Esophagus mucosa (tissue), 1 donor: ENCODE results near the gene TERB1. TPM values are rescaled to one million over a fixed set of nuclear protein-coding genes. Genes with fewer than 3 reads are reported as not detected.

Source experiments
- ATAC-seq: fragments of 200-7000 bp; cut with Tn5 transposase; one replicate; pipeline ENCODE4 v1.9.1; 2020
- total RNA-seq: library from RNA; stranded (reverse); gene quantifications from one replicate; pipeline ENCODE4 v1.2.4, GENCODE V29; 2023
- donor health status: DM: yes; HTN: yes; CAD: no.

TERB1 gene
- total RNA-seq, 1 donor from 2014 or later: 0.08 TPM

- no peak for ATAC-seq
Observed at GRCh38 chr16:66741950-66742808, 59.2 kb downstream of the TERB1 start.

- peak; percentile 90 for ATAC-seq
Observed at GRCh38 chr16:66741169-66741900, 60.0 kb downstream of the TERB1 start.

- peak; percentile 79 for ATAC-seq
Observed at GRCh38 chr16:66740533-66740932, 60.9 kb downstream of the TERB1 start.

GRCh38 chr16:66740010-66740409, 61.4 kb downstream of the TERB1 start:
- no peak for ATAC-seq

DNA sequence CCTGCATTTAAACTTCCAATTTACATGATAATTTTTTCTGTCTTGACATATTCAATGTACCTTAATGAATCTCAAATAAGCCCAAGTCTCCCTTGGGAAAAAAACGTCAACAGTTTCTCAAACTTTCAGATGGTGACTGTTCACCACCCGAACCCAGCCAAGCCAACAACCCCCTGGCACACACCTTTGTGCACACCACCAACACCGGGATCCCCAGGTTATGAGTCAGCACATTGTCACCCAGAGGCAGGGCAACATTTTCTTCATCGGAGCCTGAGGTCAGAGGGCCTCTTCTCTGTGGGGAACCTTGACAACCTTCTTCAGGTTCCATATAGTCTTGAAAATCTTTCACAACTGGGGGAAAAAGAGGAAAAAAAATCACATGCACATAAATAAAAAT, 65.5 kb downstream of the TERB1 start:
- ATAC-seq: peak; percentile 61

DNA sequence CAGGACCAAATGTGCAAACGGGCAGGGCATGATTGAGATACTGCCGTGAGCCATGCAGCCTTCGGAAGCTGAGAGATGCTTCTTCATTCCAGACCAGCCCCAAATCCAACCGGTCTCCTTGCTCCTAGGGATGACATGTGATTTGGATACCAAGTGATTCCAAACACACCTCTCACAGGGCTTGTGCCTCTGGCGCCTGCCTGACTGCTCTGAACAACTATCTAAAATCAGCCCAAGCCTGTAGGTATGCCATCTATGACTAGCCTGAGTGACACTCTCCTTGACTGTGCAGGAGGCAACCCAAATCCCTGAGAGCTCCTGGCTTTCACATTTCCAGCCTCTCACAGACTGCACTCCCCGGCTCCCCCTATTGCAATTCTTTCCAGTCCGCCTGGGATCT, 70.3 kb downstream of the TERB1 start:
- ATAC-seq: no peak

GRCh38 chr16:66728804-66729203, 72.6 kb downstream of the TERB1 start:
- ATAC-seq: no peak

DNA sequence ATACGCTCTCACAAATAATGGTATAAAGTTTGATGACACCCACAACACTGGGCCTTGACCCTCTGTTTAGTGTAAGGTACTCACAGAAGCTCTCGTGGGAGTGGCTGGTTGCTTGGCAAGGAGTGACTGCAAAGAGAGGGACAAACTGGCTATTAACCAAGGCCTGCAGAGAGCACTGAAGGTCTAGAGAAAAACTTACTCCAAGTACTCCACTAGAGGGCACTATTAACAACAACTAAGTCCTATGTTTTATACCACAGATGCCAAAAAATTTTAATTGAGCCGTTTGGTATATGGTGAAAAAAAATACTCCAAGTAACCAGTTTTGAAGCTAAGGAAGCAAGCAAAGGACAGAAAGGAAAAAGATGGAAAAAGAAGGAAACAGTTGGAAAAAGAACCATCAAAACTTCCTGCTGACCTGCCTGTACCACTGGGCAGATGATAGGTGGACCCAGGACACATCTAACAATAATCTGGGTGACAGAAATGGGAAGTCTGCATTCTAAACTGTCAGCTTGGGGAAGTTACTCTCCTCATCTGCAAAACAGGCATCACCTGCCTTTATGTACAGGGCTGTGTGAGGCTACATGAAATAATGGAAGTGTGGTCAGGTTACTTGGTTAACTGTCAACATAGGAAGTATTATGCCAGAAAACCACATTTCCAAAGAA, 73.1 kb downstream of the TERB1 start:
- ATAC-seq: peak; percentile 71

DNA sequence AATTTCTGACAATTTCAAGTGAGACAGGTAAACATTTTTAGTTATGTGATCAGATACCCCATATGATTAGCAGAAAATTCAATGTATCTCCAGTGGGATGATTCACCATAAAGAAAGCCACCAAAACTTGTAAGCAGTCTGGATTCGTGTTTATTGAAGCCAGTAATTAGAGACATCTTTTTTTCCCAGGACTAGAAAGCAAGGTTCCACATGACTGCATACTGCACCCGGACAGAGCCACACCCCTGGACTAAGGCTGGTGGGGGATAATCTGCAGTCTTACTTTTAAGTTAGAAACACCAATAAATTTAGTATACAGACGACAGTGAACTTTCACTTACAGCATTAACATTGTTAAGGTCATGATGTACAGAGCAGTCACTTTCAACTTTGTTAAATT, 80.6 kb downstream of the TERB1 start:
- ATAC-seq: peak; percentile 48

GRCh38 chr16:66719246-66719645, 82.1 kb downstream of the TERB1 start:
- no peak for ATAC-seq

GRCh38 chr16:66717776-66718175, 83.6 kb downstream of the TERB1 start:
- ATAC-seq: peak; percentile 23

DNA sequence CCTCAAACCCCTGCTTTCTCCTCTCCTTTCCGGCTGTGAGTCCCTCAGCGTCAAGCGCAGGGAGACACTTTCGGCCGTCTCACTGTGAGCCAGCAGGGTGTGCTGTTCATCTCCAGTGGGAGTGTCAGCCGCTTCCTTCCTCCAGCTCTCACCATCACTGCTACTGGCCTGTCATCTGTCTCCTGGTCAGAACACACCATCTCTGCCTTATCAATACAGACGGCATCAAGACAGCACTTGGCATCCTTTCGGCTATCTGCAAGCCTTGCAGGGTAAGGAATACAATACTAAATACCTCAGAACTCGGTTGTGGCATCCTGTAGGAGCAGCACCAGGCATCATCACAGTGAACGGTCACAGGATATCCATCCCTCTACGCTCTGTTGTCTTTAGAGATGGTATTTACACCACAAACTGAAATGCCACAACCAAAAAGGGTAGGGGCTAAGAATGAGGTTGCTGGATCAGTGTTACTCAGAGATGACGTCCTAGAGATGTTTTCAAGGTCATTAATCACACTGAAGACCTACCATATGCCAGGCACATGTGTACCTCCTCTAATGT, 84.2 kb downstream of the TERB1 start:
- ATAC-seq: peak; percentile 34

GRCh38 chr16:66714654-66715307, 86.6 kb downstream of the TERB1 start:
- ATAC-seq: peak; percentile 16

- ATAC-seq: no peak
Observed at GRCh38 chr16:66714062-66714461, 87.3 kb downstream of the TERB1 start.

DNA sequence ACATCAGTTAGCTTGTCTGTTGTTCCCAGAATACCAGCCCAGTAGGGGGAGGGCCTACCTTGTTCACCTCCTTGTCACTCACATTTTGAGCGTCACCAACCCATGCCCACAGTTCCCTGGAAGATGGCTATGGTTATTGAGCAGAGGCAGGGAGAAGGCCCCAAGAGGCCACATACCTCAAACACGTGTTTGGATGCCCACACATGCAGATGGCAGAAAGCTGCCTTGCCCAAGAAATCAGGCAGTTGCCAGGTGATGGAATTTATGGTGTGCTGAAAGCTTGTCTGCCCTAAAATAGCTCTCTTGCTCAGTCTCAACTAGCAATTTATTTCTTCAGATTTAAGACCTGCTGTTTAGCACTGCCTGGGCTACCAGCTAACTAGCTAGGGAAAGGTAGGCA, 88.3 kb downstream of the TERB1 start:
- no peak for ATAC-seq

- peak; percentile 30 for ATAC-seq
Observed at GRCh38 chr16:66712512-66712911, 88.9 kb downstream of the TERB1 start.

DNA sequence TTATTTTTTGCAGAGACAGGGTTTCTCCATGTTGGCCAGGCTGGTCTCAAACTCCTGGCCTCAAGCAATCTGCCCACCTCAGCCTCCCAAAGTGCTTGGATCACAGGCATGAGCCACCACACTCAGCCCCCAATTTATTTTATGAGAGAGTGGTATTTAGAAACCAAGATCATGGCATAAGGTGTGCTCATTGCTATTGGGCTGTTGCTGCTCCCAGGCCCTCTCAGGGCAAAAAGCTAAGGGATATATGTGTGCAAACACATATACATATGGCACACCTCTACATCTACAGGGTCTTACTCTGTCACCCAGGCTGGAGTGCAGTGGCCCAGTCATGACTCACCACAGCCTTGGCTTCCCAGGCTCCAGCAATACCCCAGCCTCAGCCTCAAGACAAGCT, 89.8 kb downstream of the TERB1 start:
- ATAC-seq: no peak

GRCh38 chr16:66706506-66706880, 94.9 kb downstream of the TERB1 start:
- no peak for ATAC-seq

- ATAC-seq: peak; percentile 60
Observed at GRCh38 chr16:66705790-66706505, 95.4 kb downstream of the TERB1 start.
